Measurements from ENCODE around the gene MISP. TPM values are rescaled to one million over a fixed set of nuclear protein-coding genes. Genes with fewer than 3 reads are reported as not detected.

The MISP gene
- total and polyA plus RNA-seq, 2 experiments from 2014 or later: 43.7 to 50.9 TPM

DNA sequence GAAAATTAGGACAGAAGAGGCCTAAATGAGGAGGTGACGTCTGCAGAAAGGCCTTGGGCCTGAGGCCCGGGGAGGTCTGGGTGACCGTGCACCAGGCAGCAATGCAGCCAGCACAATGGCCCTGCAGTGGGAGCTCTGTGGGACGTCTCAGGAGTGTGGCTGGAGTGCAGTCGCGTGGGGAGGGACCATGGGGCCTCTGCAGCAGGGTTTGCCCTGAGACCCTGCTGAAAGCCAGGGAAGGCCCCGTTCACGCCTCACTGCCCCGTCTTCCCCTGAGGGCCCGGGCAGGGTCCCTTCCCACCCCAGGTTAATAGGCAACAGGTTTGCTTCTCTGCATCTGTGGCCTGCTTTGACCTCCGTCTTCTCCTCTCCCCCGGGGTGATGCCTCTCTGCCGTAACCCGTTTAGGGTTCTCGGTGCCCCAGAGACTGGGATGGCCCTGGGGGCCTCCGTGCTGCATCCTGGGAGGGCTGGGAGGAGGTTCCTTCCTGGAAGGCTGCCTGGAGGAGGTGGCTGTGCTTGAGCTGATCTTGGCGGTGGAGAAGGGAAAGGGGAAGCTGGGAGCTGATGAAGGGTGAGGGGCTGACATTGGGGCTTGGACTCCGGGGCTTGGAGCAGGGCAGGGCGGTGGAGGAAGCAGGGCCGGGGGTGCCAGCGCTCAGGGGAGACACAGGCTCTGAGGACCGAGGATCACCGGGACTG lies 32.5 kb upstream of the MISP start:
- H3K4me2 ChIP-seq: no peak overlapping the region
- no peak overlapping the region for H3K4me3 ChIP-seq
- no peak overlapping the region for H2AFZ ChIP-seq
- H3K9me2 ChIP-seq (replicated peaks; ENCODE audit: insufficient read depth): no peaks in the 10 kb centered on the region
- H3K79me2 ChIP-seq: peaks cover 60% of the 10 kb centered on the region
- peaks cover 3% of the 10 kb centered on the region for H4K20me1 ChIP-seq (ENCODE audit: insufficient read depth, poor library complexity, severe bottlenecking)
- DNase-seq (ENCODE audit: low spot score): no peak
- no peaks in the 10 kb centered on the region for H3K36me3 ChIP-seq (replicated peaks; ENCODE audit: insufficient read depth, low read depth)
- no peak overlapping the region for H3K27ac ChIP-seq
- no peaks in the 10 kb centered on the region for H3K4me1 ChIP-seq (ENCODE audit: insufficient read depth)
- H3K9me3 ChIP-seq (ENCODE audit: low read depth): no peaks in the 10 kb centered on the region
- WGBS (ENCODE audit: low lambda C conversion rate, missing lambda C conversion rate): 74% methylated on average over 17 of the region's 23 CpGs
- H3K27me3 ChIP-seq: no peaks in the 10 kb centered on the region
- no peak for TF ChIP-seq EZH2 (IDR thresholded peaks at IDR 0.05; ENCODE audit: borderline replicate concordance)
- TF ChIP-seq, protein P1, sequence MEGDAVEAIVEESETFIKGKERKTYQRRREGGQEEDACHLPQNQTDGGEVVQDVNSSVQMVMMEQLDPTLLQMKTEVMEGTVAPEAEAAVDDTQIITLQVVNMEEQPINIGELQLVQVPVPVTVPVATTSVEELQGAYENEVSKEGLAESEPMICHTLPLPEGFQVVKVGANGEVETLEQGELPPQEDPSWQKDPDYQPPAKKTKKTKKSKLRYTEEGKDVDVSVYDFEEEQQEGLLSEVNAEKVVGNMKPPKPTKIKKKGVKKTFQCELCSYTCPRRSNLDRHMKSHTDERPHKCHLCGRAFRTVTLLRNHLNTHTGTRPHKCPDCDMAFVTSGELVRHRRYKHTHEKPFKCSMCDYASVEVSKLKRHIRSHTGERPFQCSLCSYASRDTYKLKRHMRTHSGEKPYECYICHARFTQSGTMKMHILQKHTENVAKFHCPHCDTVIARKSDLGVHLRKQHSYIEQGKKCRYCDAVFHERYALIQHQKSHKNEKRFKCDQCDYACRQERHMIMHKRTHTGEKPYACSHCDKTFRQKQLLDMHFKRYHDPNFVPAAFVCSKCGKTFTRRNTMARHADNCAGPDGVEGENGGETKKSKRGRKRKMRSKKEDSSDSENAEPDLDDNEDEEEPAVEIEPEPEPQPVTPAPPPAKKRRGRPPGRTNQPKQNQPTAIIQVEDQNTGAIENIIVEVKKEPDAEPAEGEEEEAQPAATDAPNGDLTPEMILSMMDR (IDR thresholded peaks at IDR 0.05; ENCODE audit: poor library complexity): no peak
- no peak for TF ChIP-seq EZH2phosphoT487 (IDR thresholded peaks at IDR 0.05; ENCODE audit: low read depth, severe bottlenecking, unreplicated experiment)

DNA sequence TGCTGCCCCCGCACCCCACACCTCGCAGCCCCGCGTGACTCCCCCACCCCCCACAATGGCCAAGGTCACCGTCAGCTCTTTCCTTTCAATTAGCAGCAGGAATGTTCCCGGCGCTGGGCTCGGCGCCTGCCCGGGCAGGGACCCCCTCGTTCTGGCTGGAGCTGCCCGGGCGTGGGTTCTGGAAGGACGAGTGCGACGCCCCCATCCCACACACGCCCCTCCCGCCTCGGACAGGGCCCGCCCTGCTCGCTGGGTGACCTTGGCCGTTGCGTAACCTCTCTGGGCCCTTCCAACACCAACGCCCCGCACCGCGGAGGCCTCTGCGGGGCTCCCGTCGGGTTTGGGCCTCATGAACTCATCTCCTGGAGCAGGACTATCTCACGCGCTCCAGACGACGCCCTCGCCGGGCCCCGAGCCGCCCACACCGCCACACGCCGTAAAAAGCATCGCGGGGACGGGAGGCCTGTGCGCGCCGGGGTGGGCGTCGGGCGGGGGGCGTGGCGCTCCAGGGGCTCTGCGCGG lies 31.9 kb upstream of the MISP start:
- Histone ChIP-seq H2AFZ (no peak overlapping the region), H4K20me1 (ENCODE audit: insufficient read depth, poor library complexity, severe bottlenecking) (peaks cover 3% of the 10 kb centered on the region), H3K27ac (no peak overlapping the region), H3K79me2 (peaks cover 57% of the 10 kb centered on the region), H3K4me2 (no peak overlapping the region), H3K4me1 (ENCODE audit: insufficient read depth) (no peaks in the 10 kb centered on the region), H3K27me3 (no peaks in the 10 kb centered on the region), H3K4me3 (no peak overlapping the region), H3K9me2 (replicated peaks; ENCODE audit: insufficient read depth) (no peaks in the 10 kb centered on the region), H3K36me3 (replicated peaks; ENCODE audit: insufficient read depth, low read depth) (no peaks in the 10 kb centered on the region), H3K9me3 (ENCODE audit: low read depth) (no peaks in the 10 kb centered on the region)
- TF ChIP-seq, protein P1 (IDR thresholded peaks at IDR 0.05; ENCODE audit: poor library complexity): no peak
- TF ChIP-seq EZH2 (IDR thresholded peaks at IDR 0.05; ENCODE audit: borderline replicate concordance) (no peak), EZH2phosphoT487 (IDR thresholded peaks at IDR 0.05; ENCODE audit: low read depth, severe bottlenecking, unreplicated experiment) (no peak)
- no peak for DNase-seq (ENCODE audit: low spot score)
- 85% methylated on average over 5 of the region's 54 CpGs for WGBS (ENCODE audit: low lambda C conversion rate, missing lambda C conversion rate)

DNA sequence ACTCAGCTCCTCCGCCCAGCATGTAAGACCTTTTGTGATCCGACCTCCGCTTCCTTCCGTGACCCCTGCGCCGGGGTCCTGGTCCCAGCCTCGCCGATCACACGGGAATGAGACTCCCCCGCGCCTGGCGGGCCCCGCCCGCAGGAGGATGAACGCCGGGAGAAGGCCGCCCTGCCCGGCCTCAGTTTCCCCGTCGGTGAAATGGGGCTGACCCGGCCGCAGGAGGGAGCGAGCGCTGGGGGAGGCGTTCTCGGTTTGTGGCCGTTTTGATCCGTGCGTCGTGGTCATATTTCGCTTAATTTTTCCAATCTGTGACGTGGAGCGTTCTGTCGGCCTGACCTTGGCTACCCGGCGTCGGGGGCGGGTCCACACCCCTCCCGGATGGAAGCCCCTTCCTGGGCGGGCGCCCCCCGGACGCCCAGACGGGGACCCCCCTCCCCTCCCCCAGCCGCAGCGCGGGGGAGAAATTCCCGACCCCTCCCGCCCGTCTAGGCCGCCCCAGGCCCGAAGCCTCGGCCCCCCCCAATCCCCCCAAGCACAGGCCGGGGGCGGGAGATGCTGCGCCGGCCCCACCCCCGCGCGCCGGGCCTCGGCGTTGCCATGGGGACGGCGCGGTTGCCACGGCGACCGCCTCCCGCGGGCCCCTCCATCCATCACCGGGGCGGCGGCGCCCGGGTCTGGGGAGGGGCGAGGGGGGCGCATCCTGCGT lies 31.1 kb upstream of the MISP start:
- Histone ChIP-seq H3K36me3 (replicated peaks; ENCODE audit: insufficient read depth, low read depth) (no peaks in the 10 kb centered on the region), H3K79me2 (peaks cover 54% of the 10 kb centered on the region), H3K27ac (no peak overlapping the region), H3K4me3 (no peak overlapping the region), H3K4me2 (no peak overlapping the region), H3K9me3 (ENCODE audit: low read depth) (no peaks in the 10 kb centered on the region), H3K27me3 (no peaks in the 10 kb centered on the region), H2AFZ (no peak overlapping the region), H4K20me1 (ENCODE audit: insufficient read depth, poor library complexity, severe bottlenecking) (peaks cover 3% of the 10 kb centered on the region), H3K4me1 (ENCODE audit: insufficient read depth) (no peaks in the 10 kb centered on the region), H3K9me2 (replicated peaks; ENCODE audit: insufficient read depth) (no peaks in the 10 kb centered on the region)
- WGBS (ENCODE audit: low lambda C conversion rate, missing lambda C conversion rate): 93% methylated on average over 36 of the region's 79 CpGs
- no peak for DNase-seq (ENCODE audit: low spot score)
- no peak for TF ChIP-seq EZH2 (IDR thresholded peaks at IDR 0.05; ENCODE audit: borderline replicate concordance)
- TF ChIP-seq, protein P1 (IDR thresholded peaks at IDR 0.05; ENCODE audit: poor library complexity): no peak
- TF ChIP-seq EZH2phosphoT487 (IDR thresholded peaks at IDR 0.05; ENCODE audit: low read depth, severe bottlenecking, unreplicated experiment): no peak

Data from hepatocyte (in vitro differentiated cells).